ENCODE results near the gene ZNF555. TPM values are rescaled to one million over a fixed set of nuclear protein-coding genes. Genes with fewer than 3 reads are reported as not detected.

ZNF555 gene
- total and polyA plus RNA-seq, 9 of the 15 experiments (the other 6 are each of a cell fraction or from before 2014, with no cell fraction given): 2.0 to 6.7 (median 5.4) TPM

- TF ChIP-seq CREB5 (CRISPR knock-in tag; IDR thresholded peaks at IDR 0.05): no peak
- TF ChIP-seq ZNF174 (CRISPR knock-in tag; IDR thresholded peaks at IDR 0.05): no peak
- no peak for TF ChIP-seq CHAMP1 (IDR thresholded peaks at IDR 0.05)
- no peak for TF ChIP-seq ZNF75A (CRISPR knock-in tag; IDR thresholded peaks at IDR 0.05)
- TF ChIP-seq ATF2 (CRISPR knock-in tag; IDR thresholded peaks at IDR 0.05): no peak
- TF ChIP-seq PHTF2 (CRISPR knock-in tag; IDR thresholded peaks at IDR 0.05): no peak
- no peak for TF ChIP-seq ZKSCAN8 (CRISPR knock-in tag; IDR thresholded peaks at IDR 0.05)
These were observed 6.2 kb downstream of the ZNF555 start (continued) for GRCh38 chr19:2847507-2847906.

All from K562 (cell line).